Gastrocnemius medialis (tissue), 4 donors: ENCODE measurements around the gene MRPL4.

Source experiments
- POLR2A ChIP-seq, 2 donors: fragments of 450-650 bp; IDR thresholded peaks; one replicate each; pipeline ENCODE4 v1.6.1; 2017; ENCODE audit warnings: antibody characterized with exemption in 2 of 2, mild to moderate bottlenecking in 2 of 2, moderate library complexity in 2 of 2
- TF ChIP-seq, protein P1 (sequence below), 5 experiments: fragments of 450-650 bp in 3 of 5; fragments of 200-600 bp in 2 of 5; sonication (generic) in 2 of 5; IDR thresholded peaks in 4 of 5; conservative IDR thresholded peaks in 1 of 5; 1 replicate in 4 of 5; 2 replicates in 1 of 5; pipeline ENCODE4 v1.5.1; 2016 to 2019; ENCODE audit warnings: antibody characterized with exemption in 5 of 5, mild to moderate bottlenecking in 3 of 5, moderate library complexity in 3 of 5

DNA sequence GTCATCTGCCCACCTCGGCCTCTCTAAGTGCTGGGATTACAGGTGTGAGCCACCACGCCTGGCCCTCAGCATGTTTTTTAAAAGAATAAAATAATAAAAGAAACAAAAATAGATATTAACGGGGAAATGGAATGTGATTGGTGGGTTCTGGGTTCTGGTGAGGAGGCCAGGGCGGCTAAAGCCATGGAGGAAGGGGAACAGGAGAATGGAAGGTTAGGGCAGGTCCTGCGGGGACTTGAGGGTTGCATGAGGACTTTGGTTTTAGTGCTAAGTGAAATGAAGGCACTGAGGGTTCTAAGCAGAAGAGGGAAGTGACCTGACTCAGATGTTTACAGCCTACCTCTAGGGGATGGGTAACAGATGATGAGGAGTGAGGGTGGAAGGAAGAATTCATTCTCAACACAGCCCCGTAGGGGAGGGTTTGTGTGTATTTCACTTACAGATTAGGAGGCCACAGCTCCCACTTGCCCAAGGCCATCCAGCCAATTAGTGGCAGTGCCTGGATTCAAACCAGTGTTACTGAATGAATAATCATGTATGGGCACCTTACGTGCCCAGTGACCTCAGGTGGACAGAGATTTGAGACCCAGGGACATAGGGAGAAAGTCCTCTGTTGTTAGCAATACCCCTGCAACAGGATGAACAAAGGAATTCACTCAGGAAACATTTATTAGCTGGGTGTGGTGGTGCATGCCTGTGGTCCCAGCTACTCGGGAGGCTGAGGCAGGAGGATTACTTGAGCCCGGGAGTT lies 6.7 kb upstream of the MRPL4 start:
- TF ChIP-seq, protein P1, sequence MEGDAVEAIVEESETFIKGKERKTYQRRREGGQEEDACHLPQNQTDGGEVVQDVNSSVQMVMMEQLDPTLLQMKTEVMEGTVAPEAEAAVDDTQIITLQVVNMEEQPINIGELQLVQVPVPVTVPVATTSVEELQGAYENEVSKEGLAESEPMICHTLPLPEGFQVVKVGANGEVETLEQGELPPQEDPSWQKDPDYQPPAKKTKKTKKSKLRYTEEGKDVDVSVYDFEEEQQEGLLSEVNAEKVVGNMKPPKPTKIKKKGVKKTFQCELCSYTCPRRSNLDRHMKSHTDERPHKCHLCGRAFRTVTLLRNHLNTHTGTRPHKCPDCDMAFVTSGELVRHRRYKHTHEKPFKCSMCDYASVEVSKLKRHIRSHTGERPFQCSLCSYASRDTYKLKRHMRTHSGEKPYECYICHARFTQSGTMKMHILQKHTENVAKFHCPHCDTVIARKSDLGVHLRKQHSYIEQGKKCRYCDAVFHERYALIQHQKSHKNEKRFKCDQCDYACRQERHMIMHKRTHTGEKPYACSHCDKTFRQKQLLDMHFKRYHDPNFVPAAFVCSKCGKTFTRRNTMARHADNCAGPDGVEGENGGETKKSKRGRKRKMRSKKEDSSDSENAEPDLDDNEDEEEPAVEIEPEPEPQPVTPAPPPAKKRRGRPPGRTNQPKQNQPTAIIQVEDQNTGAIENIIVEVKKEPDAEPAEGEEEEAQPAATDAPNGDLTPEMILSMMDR (IDR thresholded peaks at IDR 0.05 in 4 of 5, conservative IDR thresholded peaks at IDR 0.05 in 1 of 5): no peak
- TF ChIP-seq POLR2A (IDR thresholded peaks at IDR 0.05): no peak
